Medulla oblongata (tissue), 1 donor: ENCODE results near the gene ZNF607.

Experiments
- DNase-seq: peaks from one replicate; pipeline ENCODE4 v3.0.0-alpha.2; 2015; ENCODE audit errors: extremely low spot score

The ZNF607 gene

GRCh38 chr19:37654118-37654517 lies 65.4 kb downstream of the ZNF607 start:
- DNase-seq, result no peak
